ENCODE data around the gene EPAS1. TPM values are rescaled to one million over a fixed set of nuclear protein-coding genes. Genes with fewer than 3 reads are reported as not detected.

The EPAS1 gene
- polyA plus RNA-seq, 1 of the 3 experiments (the other 2 are of a cell fraction): 69.2 TPM

DNA sequence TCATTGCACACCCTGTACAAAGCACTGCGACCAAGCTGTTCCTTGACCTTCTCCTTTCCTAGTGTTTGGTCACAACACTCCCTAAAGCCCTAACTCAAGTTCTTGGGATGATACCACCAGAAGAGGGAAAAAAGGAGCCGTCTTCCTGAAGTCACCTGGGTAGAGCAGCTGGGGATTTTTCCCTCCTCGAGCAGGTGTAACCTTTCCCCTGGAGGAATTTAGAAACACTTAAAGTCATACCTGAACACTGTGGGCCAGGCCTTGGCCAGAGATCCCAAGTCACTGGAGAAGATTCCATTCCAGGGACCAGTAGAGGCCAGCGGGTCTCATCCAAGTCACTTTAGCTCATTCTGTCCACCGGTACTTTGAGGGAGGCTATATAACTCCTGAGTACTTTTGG, 13.2 kb downstream of the EPAS1 start (continued):
- no peak for TF ChIP-seq GABPA (IDR thresholded peaks at IDR 0.05; ENCODE audit: low read depth)
- TF ChIP-seq, protein P1, sequence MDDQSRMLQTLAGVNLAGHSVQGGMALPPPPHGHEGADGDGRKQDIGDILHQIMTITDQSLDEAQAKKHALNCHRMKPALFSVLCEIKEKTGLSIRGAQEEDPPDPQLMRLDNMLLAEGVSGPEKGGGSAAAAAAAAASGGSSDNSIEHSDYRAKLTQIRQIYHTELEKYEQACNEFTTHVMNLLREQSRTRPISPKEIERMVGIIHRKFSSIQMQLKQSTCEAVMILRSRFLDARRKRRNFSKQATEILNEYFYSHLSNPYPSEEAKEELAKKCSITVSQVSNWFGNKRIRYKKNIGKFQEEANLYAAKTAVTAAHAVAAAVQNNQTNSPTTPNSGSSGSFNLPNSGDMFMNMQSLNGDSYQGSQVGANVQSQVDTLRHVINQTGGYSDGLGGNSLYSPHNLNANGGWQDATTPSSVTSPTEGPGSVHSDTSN (IDR thresholded peaks at IDR 0.05): no peak

DNA sequence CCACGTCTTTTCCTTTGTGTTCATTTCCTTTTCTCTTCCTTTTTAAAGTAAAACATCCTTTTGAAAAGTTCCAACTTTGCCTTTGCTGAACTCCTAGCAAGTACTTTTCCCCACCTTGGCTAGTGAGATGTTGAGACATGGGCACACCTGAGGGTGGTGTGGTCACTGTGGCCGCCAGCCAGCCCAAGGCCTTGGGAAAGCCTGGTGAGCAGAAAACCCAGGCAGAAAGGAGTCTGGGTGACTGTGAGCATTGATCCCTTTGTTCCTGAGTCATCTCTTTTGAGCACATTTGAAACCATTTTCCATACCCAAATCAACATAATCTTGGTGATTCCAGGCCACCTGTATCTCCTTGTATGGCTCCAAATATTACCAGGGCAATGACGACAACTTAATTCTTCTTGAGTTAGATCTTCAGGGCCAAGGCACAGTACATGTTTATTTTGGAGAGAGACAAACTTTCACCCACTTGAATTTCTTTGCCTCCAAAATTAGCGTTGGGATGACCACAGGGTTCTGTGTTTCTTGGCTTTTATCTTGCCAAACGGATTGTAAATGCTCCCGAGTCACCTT, 14.5 kb downstream of the EPAS1 start:
- H3K9me2 ChIP-seq: no peaks in the 10 kb centered on the region
- H3K79me2 ChIP-seq (ENCODE audit: insufficient read depth): peaks cover 91% of the 10 kb centered on the region
- 0 out of 2 replicates have a peak overlapping the region, but pooled peaks have one; percentile 3 for H3K9ac ChIP-seq
- H3K27ac ChIP-seq (ENCODE audit: low read depth in 2 of 2, low read length in 1 of 2): peak overlapping the region; percentile 34 to 49; a peak in 2 of 4 replicates
- peaks cover 4% of the 10 kb centered on the region; the same call in 1 of the 2 replicates for H4K20me1 ChIP-seq (ENCODE audit: insufficient read depth)
- TF ChIP-seq TEAD4 (IDR thresholded peaks at IDR 0.05; ENCODE audit: borderline replicate concordance, insufficient read depth) (no peak), RFX5 (IDR thresholded peaks at IDR 0.05; ENCODE audit: low read length) (no peak), GABPA (IDR thresholded peaks at IDR 0.05; ENCODE audit: low read depth) (no peak), JUND (IDR thresholded peaks at IDR 0.05) (no peak), RXRA (IDR thresholded peaks at IDR 0.05; ENCODE audit: borderline replicate concordance, low read depth) (no peak), MXI1 (IDR thresholded peaks at IDR 0.05; ENCODE audit: low read depth, low read length) (no peak), RAD21 (IDR thresholded peaks at IDR 0.05; ENCODE audit: low read length) (no peak), TAF1 (IDR thresholded peaks at IDR 0.05; ENCODE audit: borderline replicate concordance, low read depth, low read length) (no peak), FOXJ3 (CRISPR knock-in tag; IDR thresholded peaks at IDR 0.05) (no peak), SMC3 (IDR thresholded peaks at IDR 0.05; ENCODE audit: low read depth, low read length) (no peak), GATA2 (CRISPR knock-in tag; IDR thresholded peaks at IDR 0.05) (no peak), YY1 (IDR thresholded peaks at IDR 0.05; ENCODE audit: low read depth) (no peak), ELF1 (IDR thresholded peaks at IDR 0.05) (no peak), FOSL2 (IDR thresholded peaks at IDR 0.05; ENCODE audit: borderline replicate concordance, low read depth) (no peak)
- TF ChIP-seq, protein P2, sequence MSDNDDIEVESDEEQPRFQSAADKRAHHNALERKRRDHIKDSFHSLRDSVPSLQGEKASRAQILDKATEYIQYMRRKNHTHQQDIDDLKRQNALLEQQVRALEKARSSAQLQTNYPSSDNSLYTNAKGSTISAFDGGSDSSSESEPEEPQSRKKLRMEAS (IDR thresholded peaks at IDR 0.05; ENCODE audit: low read depth): no peak
- TF ChIP-seq, protein P3, sequence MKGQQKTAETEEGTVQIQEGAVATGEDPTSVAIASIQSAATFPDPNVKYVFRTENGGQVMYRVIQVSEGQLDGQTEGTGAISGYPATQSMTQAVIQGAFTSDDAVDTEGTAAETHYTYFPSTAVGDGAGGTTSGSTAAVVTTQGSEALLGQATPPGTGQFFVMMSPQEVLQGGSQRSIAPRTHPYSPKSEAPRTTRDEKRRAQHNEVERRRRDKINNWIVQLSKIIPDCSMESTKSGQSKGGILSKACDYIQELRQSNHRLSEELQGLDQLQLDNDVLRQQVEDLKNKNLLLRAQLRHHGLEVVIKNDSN (IDR thresholded peaks at IDR 0.05; ENCODE audit: borderline replicate concordance, low read depth): no peak
- TF ChIP-seq, protein P4, sequence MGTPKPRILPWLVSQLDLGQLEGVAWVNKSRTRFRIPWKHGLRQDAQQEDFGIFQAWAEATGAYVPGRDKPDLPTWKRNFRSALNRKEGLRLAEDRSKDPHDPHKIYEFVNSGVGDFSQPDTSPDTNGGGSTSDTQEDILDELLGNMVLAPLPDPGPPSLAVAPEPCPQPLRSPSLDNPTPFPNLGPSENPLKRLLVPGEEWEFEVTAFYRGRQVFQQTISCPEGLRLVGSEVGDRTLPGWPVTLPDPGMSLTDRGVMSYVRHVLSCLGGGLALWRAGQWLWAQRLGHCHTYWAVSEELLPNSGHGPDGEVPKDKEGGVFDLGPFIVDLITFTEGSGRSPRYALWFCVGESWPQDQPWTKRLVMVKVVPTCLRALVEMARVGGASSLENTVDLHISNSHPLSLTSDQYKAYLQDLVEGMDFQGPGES (IDR thresholded peaks at IDR 0.05; ENCODE audit: low read depth, low read length): no peak
- TF ChIP-seq, protein P5, sequence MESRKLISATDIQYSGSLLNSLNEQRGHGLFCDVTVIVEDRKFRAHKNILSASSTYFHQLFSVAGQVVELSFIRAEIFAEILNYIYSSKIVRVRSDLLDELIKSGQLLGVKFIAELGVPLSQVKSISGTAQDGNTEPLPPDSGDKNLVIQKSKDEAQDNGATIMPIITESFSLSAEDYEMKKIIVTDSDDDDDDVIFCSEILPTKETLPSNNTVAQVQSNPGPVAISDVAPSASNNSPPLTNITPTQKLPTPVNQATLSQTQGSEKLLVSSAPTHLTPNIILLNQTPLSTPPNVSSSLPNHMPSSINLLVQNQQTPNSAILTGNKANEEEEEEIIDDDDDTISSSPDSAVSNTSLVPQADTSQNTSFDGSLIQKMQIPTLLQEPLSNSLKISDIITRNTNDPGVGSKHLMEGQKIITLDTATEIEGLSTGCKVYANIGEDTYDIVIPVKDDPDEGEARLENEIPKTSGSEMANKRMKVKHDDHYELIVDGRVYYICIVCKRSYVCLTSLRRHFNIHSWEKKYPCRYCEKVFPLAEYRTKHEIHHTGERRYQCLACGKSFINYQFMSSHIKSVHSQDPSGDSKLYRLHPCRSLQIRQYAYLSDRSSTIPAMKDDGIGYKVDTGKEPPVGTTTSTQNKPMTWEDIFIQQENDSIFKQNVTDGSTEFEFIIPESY (IDR thresholded peaks at IDR 0.05; ENCODE audit: borderline replicate concordance, low read depth): no peak
- peaks cover 30 to 74% of the 10 kb centered on the region in 2 experiments for H3K4me1 ChIP-seq (ENCODE audit: control insufficient read depth in 1 of 2, insufficient read depth in 2 of 2, low read depth in 1 of 2, low read length in 1 of 2)
- no peaks in the 10 kb centered on the region for H3K9me3 ChIP-seq
- DNase-seq: no peak
- peaks cover 20% of the 10 kb centered on the region for H3F3A ChIP-seq (replicated peaks; ENCODE audit: insufficient read depth)
- no peak overlapping the region for H2AFZ ChIP-seq (ENCODE audit: low read depth)
- CTCF ChIA-PET: interaction anchor here (1.3 to 5.5 kb wide), 5 partner anchors 13 to 301 kb away, joined by 3 to 22 read pairs (median 4); no protein-coding TSS in a partner anchor
- WGBS (ENCODE audit: low lambda C conversion rate): 87% methylated on average over 6 of the region's 6 CpGs
- H3K36me3 ChIP-seq (replicated peaks in 1 of 2; ENCODE audit: control insufficient read depth in 1 of 2, insufficient read depth in 2 of 2, low read length in 1 of 2): no peaks in the 10 kb centered on the region
- H3K4me2 ChIP-seq: 0 out of 2 replicates have a peak overlapping the region, but pooled peaks have one; percentile 20
- H3K4me3 ChIP-seq (ENCODE audit: low read depth in 2 of 2, low read length in 1 of 2): no peak overlapping the region
- no peaks in the 10 kb centered on the region for H3K27me3 ChIP-seq (ENCODE audit: insufficient read depth)
- POLR2A ChIA-PET: interaction anchor here (1.1 kb wide), 1 partner anchor 35 kb away, joined by 3 read pairs; no protein-coding TSS in a partner anchor
